GM21447 (cell line): ENCODE results near the gene TXK.

ENCODE experiments used
- ATAC-seq: cut with Tn5 transposase; IDR thresholded peaks from one replicate; pipeline ENCODE4 v1.9.1; 2021; ENCODE audit not compliant: unreplicated experiment

The TXK gene

GRCh38 chr4:48138511-48138910 is 4.5 kb upstream of the TXK start:
- ATAC-seq, result no peak

GRCh38 chr4:48137846-48138245 is 3.8 kb upstream of the TXK start:
- ATAC-seq, result no peak

- no peak for ATAC-seq
These were observed 381 bp downstream of the TXK start for GRCh38 chr4:48133669-48134068.

- no peak for ATAC-seq
These were observed 2.3 kb downstream of the TXK start for GRCh38 chr4:48131736-48132135.

GRCh38 chr4:48130100-48130499 is 4.0 kb downstream of the TXK start:
- no peak for ATAC-seq

DNA sequence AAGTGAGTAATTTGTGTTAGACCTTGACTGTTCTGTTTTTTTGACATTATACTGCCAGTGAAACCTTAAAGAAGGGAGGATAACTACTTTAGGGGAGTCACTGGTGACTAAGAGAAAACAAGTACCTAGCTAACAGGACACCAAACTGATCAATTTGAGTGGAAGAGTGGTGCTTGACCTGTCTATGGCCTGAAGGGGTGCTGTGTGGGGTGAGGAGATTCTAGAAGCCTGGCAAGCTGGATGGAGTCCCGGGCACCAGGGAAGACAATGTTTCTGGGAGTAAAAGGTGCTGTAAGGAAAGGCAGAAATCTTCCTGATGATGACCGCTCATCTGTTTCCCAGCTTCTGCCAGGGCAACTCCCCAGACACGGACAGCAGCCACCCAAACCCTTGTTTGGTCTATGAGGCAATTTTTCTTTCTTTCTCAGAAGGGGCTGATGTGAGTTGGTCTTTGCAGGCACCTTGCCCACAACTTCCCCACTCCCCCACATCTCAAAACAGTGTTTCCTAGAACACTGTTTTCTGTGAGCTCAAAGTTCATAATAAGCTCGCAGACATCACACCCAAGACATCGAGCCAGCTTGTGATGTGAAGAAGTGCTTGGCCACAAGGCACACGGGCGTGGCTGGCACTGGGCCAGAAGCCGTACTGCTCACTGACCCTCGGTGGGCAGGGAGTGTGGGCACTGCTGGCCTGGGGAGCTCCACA is 4.6 kb downstream of the TXK start:
- ATAC-seq, result no peak

GRCh38 chr4:48127682-48128404 is 6.2 kb downstream of the TXK start:
- peak; percentile 94 for ATAC-seq

DNA sequence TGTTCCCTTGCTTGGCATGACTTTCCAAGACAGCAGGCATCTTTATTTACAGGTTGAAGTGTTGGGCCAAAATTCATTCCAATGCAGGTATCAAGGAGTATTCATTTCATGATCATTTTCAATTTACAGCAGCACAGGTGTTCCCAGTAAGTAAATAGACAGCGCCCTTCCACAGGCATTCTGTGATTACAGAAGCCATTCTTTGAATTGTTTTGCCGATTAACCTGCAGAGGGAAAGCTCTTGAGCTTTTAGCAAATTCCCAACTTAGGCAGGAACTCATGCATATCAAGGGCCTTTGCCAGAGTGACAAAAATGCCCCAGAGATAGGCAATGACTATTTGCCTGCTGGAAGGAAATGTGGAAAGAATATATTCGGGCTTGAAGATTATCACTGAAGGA is 6.8 kb downstream of the TXK start:
- no peak for ATAC-seq

- ATAC-seq, result no peak
These were observed 7.4 kb downstream of the TXK start for GRCh38 chr4:48126621-48127020.

GRCh38 chr4:48124870-48125269 is 9.2 kb downstream of the TXK start:
- ATAC-seq, result no peak

- ATAC-seq, result no peak
These were observed 11.3 kb downstream of the TXK start for GRCh38 chr4:48122756-48123155.

DNA sequence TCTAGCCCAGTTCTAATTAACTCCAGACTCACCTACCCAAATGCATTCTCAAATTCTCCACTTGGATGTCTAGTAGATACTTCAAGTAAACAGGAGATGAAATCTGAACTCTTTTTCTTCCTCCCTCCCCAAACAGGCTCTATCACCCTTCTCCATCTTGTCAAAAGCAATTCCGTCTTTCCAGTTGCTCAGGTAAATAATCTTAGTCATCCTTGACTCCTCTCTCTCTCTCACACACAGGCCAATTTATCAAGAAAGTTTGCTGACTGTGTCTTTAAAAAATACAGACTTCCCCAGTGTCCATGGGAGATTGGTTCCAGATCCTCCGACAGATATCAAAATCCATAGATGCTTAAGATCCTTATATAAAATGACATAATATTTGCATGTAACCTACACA is 12.9 kb downstream of the TXK start:
- no peak for ATAC-seq

GRCh38 chr4:48120132-48120531 is 13.9 kb downstream of the TXK start:
- no peak for ATAC-seq

GRCh38 chr4:48119646-48120045 is 14.4 kb downstream of the TXK start:
- no peak for ATAC-seq

DNA sequence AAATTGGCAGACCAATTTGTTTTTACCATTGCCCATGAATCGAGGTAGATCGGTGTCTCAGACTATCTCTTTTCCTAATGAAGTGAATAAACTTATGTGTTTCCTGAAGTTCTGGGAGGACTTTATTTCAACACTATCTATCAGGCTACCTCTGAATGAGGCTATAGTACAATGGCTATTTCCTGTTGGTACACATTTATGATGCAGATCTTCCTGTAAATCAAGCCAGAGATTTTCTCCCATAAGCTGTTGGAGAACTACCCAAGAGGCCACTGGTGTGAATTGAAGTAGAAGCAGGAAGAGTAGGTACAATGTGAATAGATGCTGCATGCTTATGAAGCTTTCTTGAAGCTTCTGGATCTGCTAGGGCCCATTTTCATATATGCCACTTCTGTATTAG is 16.0 kb downstream of the TXK start:
- no peak for ATAC-seq

GRCh38 chr4:48116582-48116981 is 17.5 kb downstream of the TXK start:
- no peak for ATAC-seq

- ATAC-seq, result no peak
These were observed 19.6 kb downstream of the TXK start for GRCh38 chr4:48114412-48114811.

- ATAC-seq, result no peak
These were observed 21.9 kb downstream of the TXK start for GRCh38 chr4:48112017-48112667.

DNA sequence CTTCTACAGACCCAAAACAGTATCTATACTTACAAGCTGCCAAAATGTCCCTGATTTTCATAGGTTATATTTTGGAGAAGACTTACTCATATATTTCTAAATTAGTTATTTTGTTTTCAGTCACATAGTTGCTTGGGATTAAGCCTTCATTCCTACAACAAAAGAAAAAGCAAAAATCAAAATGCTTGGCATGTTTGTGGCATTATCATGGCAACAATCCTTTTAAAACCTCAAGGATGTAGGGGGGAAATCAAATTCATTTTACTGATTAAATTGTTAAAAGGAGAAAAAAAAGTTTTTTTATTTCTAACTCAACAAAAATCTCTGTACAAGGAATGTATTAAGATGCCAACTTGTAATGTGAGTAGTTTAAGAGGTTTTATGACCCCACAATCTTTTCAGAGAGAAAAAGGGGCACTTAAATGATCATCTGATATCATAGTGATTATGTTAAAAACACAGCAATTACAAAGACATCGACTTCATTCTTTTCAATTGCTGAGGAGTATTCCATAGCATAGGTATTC is 23.5 kb downstream of the TXK start:
- no peak for ATAC-seq

- ATAC-seq, result no peak
These were observed 24.4 kb downstream of the TXK start for GRCh38 chr4:48109413-48110263.
